ENCODE measurements around the gene TMEM179.

The TMEM179 gene

GRCh38 chr14:104651876-104652260, 47.3 kb upstream of the TMEM179 start:
- TF ChIP-seq, protein P1, sequence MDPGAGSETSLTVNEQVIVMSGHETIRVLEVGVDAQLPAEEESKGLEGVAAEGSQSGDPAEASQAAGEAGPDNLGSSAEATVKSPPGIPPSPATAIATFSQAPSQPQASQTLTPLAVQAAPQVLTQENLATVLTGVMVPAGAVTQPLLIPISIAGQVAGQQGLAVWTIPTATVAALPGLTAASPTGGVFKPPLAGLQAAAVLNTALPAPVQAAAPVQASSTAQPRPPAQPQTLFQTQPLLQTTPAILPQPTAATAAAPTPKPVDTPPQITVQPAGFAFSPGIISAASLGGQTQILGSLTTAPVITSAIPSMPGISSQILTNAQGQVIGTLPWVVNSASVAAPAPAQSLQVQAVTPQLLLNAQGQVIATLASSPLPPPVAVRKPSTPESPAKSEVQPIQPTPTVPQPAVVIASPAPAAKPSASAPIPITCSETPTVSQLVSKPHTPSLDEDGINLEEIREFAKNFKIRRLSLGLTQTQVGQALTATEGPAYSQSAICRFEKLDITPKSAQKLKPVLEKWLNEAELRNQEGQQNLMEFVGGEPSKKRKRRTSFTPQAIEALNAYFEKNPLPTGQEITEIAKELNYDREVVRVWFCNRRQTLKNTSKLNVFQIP (CRISPR knock-in tag; IDR thresholded peaks at IDR 0.05; ENCODE audit: borderline replicate concordance, low read depth), result no peak
- TF ChIP-seq GLIS3 (CRISPR knock-in tag; IDR thresholded peaks at IDR 0.05), result no peak
- TF ChIP-seq ZFP3 (CRISPR knock-in tag; IDR thresholded peaks at IDR 0.05), result no peak
- TF ChIP-seq OSR1 (CRISPR knock-in tag; IDR thresholded peaks at IDR 0.05), result no peak
- TF ChIP-seq ARNTL (CRISPR knock-in tag; IDR thresholded peaks at IDR 0.05; ENCODE audit: borderline replicate concordance, low read depth), result no peak
- no peak for TF ChIP-seq CSDC2 (CRISPR knock-in tag; IDR thresholded peaks at IDR 0.05)
- TF ChIP-seq TOX (CRISPR knock-in tag; IDR thresholded peaks at IDR 0.05; ENCODE audit: borderline replicate concordance), result no peak
- no peak for TF ChIP-seq ISL1 (CRISPR knock-in tag; IDR thresholded peaks at IDR 0.05)
- no peak for TF ChIP-seq BACH2 (CRISPR knock-in tag; IDR thresholded peaks at IDR 0.05; ENCODE audit: borderline replicate concordance)
- no peak for TF ChIP-seq PPARA (CRISPR knock-in tag; IDR thresholded peaks at IDR 0.05; ENCODE audit: borderline replicate concordance)
- no peak for TF ChIP-seq ZC3H10 (CRISPR knock-in tag; IDR thresholded peaks at IDR 0.05)
- TF ChIP-seq RARB (CRISPR knock-in tag; IDR thresholded peaks at IDR 0.05), result no peak
- TF ChIP-seq ESRRG (CRISPR knock-in tag; IDR thresholded peaks at IDR 0.05), result no peak
- no peak for ATAC-seq

GRCh38 chr14:104650981-104651875, 46.7 kb upstream of the TMEM179 start:
- ATAC-seq, result peak; percentile 10; the same call in 2 of the 3 replicates
- TF ChIP-seq TOX (CRISPR knock-in tag; IDR thresholded peaks at IDR 0.05; ENCODE audit: borderline replicate concordance), result no peak
- no peak for TF ChIP-seq ZFP3 (CRISPR knock-in tag; IDR thresholded peaks at IDR 0.05)
- TF ChIP-seq ARNTL (CRISPR knock-in tag; IDR thresholded peaks at IDR 0.05; ENCODE audit: borderline replicate concordance, low read depth), result no peak
- TF ChIP-seq RARB (CRISPR knock-in tag; IDR thresholded peaks at IDR 0.05), result no peak
- no peak for TF ChIP-seq PPARA (CRISPR knock-in tag; IDR thresholded peaks at IDR 0.05; ENCODE audit: borderline replicate concordance)
- TF ChIP-seq CSDC2 (CRISPR knock-in tag; IDR thresholded peaks at IDR 0.05), result no peak
- no peak for TF ChIP-seq BACH2 (CRISPR knock-in tag; IDR thresholded peaks at IDR 0.05; ENCODE audit: borderline replicate concordance)
- TF ChIP-seq, protein P2, sequence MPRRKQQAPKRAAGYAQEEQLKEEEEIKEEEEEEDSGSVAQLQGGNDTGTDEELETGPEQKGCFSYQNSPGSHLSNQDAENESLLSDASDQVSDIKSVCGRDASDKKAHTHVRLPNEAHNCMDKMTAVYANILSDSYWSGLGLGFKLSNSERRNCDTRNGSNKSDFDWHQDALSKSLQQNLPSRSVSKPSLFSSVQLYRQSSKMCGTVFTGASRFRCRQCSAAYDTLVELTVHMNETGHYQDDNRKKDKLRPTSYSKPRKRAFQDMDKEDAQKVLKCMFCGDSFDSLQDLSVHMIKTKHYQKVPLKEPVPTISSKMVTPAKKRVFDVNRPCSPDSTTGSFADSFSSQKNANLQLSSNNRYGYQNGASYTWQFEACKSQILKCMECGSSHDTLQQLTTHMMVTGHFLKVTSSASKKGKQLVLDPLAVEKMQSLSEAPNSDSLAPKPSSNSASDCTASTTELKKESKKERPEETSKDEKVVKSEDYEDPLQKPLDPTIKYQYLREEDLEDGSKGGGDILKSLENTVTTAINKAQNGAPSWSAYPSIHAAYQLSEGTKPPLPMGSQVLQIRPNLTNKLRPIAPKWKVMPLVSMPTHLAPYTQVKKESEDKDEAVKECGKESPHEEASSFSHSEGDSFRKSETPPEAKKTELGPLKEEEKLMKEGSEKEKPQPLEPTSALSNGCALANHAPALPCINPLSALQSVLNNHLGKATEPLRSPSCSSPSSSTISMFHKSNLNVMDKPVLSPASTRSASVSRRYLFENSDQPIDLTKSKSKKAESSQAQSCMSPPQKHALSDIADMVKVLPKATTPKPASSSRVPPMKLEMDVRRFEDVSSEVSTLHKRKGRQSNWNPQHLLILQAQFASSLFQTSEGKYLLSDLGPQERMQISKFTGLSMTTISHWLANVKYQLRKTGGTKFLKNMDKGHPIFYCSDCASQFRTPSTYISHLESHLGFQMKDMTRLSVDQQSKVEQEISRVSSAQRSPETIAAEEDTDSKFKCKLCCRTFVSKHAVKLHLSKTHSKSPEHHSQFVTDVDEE (CRISPR knock-in tag; IDR thresholded peaks at IDR 0.05), result no peak
- no peak for TF ChIP-seq ESRRG (CRISPR knock-in tag; IDR thresholded peaks at IDR 0.05)
- TF ChIP-seq, protein P1 (CRISPR knock-in tag; IDR thresholded peaks at IDR 0.05; ENCODE audit: borderline replicate concordance, low read depth), result no peak
- TF ChIP-seq, protein P3, sequence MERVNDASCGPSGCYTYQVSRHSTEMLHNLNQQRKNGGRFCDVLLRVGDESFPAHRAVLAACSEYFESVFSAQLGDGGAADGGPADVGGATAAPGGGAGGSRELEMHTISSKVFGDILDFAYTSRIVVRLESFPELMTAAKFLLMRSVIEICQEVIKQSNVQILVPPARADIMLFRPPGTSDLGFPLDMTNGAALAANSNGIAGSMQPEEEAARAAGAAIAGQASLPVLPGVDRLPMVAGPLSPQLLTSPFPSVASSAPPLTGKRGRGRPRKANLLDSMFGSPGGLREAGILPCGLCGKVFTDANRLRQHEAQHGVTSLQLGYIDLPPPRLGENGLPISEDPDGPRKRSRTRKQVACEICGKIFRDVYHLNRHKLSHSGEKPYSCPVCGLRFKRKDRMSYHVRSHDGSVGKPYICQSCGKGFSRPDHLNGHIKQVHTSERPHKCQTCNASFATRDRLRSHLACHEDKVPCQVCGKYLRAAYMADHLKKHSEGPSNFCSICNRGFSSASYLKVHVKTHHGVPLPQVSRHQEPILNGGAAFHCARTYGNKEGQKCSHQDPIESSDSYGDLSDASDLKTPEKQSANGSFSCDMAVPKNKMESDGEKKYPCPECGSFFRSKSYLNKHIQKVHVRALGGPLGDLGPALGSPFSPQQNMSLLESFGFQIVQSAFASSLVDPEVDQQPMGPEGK (CRISPR knock-in tag; IDR thresholded peaks at IDR 0.05; ENCODE audit: borderline replicate concordance), result no peak
- no peak for TF ChIP-seq ZC3H10 (CRISPR knock-in tag; IDR thresholded peaks at IDR 0.05)
- TF ChIP-seq CSRNP3 (CRISPR knock-in tag; IDR thresholded peaks at IDR 0.05), result no peak
- TF ChIP-seq ZNF8 (CRISPR knock-in tag; IDR thresholded peaks at IDR 0.05), result no peak
- no peak for TF ChIP-seq ISL1 (CRISPR knock-in tag; IDR thresholded peaks at IDR 0.05)
- no peak for TF ChIP-seq ZFP30 (CRISPR knock-in tag; IDR thresholded peaks at IDR 0.05)
- TF ChIP-seq SNAI2 (CRISPR knock-in tag; IDR thresholded peaks at IDR 0.05), result no peak
- TF ChIP-seq ZNF70 (CRISPR knock-in tag; IDR thresholded peaks at IDR 0.05), result no peak
- no peak for TF ChIP-seq ZNF565 (CRISPR knock-in tag; conservative IDR thresholded peaks at IDR 0.05; ENCODE audit: low read depth)

Data from SK-N-SH treated with all-trans-retinoic acid at 6 μM for 48 hours (cell line).